Measurements from ENCODE around the gene MAP4K4.
"Not testable (repeated sequence)": the region's sequence is repeated elsewhere in the genome, so short reads cannot be mapped to it uniquely, and the experiment has no call there.

MAP4K4 gene

DNA sequence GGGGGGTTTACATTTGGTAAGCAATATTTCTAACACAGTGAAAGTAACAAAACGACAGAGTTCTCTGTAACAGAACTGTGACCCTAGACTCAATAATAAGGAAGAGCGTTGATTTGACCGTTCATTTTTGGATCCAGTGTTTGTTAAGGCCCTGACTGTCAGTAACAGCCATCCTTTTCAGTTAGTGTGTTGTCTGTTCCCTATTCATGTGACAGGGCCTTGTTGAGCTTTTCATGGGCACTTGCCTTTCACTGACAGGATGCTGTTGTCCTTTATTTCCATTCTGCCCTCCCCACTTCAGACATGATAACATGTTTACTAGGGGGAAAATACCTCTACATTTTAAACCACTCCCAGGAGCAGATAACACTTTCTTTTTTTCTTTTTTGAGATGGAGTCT, 45.8 kb downstream of the MAP4K4 start:
- DNase-seq (ENCODE audit: low read depth, low spot score) = no peak

DNA sequence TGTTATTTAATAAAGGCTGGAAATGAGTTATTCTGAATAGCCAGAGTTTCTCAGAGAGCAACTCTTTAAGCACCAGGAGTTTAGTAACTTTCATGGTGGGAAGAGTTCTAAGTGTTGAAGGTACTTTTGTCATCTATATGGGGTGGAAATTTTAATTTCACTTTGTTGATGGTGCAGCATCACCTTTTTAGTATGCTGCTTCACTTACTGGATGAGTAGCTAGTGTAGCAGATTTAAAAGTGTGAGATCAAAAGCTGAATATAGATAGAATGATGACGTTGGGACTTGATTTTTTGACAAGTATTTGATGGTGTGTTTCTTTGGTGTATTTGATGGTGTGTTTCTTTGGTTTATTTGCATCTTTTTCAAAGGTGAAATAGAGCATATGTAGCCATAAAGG, 47.3 kb downstream of the MAP4K4 start:
- no peak for DNase-seq (ENCODE audit: low read depth, low spot score)

DNA sequence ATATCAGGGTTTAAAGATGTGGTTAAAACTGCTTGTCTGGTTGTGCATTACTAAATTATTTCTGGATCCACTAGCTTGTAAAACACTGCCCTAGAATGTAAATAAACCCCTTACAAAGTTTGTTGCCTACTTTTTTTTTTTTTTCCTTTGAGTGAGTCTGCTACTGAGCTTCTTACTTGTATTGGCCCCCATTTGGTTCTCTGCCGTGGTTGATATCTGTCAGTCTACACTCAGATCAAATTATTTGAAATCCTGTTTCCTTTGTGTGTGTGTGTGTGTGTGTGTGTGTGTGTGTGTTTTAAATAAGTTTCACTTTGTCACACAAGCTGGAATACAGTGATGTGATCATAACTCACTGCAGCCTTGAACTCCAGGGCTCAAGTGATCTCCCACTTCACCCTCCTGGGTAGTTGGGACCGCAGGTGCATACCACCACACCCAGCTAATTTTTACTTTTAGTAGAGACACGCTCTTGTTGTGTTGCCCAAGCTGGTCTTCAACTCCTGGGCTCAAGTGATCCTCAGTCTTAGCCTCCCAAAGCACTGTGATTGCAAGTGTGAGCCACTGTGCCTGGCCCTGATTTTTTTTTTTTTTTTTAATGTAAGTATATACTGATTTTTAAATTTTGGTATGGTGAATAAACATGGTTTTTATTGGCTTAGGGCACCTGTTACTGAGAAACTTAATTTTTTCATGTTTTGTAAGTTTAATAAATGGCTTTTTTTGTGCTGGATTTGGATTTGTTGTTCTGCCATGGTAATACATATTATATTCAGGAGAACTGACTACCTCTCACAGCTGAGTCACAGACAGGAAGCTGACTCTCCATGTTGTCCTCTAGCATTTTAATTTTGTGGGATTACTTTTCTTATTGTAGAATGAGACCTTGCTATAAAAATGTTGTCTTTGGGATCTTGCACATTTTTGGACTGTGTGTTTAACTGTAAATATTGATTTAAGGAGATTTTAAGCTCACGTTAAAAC, 48.5 kb downstream of the MAP4K4 start:
- no peak for DNase-seq (ENCODE audit: low read depth, low spot score)

DNA sequence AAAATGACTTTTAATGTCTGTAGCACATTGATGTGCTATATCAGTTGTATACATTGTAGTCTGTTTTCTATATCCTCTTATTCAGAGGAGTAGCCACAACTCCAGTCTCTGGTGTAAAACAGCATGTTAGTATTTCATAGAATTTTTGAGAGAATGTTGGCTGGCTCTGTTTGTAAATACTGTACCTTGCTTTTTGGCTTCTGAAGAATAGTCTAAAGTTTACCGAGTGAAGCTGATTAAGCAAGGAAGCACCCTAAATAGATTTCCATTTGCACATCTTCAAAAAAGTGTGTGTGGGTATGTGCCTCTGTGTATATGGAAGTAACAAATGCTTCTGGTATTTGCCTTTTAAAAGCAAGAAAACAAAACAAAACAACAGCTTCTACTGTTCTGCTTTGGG, 50.5 kb downstream of the MAP4K4 start:
- no peak for DNase-seq (ENCODE audit: low read depth, low spot score)

DNA sequence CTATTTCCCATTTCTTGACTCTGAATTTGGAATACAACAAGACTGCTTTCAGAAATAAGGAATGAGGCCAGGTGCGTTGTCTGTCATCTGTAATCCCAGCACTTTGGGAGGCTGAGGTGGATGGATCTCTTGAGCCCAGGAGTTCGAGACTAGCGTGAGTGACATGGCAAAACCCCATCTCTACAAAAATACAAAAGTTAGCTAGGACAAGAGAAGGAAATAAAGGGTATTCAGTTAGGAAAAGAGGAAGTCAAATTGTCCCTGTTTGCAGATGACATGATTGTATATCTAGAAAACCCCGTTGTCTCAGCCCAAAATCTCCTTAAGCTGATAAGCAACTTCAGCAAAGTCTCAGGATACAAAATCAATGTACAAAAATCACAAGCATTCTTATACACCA, 51.0 kb downstream of the MAP4K4 start:
- not testable (repeated sequence) for DNase-seq (ENCODE audit: low read depth, low spot score)

DNA sequence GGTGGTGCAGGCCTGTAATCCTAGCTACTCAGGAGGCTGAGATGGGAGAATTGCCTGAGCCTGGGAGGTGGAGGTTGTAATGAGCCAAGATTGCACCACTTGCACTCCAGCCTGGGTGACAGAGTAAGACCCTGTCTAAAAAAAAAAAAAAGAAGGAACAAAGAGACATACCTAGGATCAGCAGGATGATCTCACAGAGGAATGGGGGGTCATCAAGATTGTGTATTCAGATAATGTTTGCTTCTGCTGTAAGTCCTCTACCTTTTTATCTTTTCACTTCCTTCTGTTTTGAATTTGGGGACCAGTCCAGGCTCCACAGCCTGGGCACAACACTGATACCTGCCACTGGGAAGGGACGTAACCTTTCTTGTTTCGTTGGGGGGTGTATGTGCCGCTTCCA, 53.2 kb downstream of the MAP4K4 start:
- no peak for DNase-seq (ENCODE audit: low read depth, low spot score)

DNA sequence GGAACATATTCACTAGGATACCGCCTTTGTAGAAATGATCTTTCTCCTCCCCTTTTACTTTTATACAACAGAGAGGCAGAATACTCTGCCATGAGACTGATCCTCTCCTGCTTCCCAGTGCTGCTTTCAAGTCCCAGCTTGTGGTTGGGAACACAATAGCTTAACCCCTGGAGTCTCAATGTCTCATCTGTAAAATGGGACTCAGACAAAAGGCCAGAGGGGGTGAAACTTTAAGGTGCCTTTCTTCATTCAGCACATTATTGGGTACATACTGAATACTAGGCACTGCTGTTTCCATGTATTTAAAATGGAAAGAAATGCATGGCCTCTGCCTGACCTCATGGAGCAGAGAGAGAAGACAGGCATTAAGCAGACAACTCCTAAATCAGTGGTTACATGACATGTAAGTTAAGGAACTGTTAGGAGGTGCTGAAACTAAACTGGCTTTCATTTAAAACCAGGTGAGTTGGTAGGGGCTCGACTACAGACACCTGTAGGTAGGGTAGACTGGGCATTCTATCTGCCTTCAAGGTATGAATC, 53.8 kb downstream of the MAP4K4 start:
- no peak for DNase-seq (ENCODE audit: low read depth, low spot score)

DNA sequence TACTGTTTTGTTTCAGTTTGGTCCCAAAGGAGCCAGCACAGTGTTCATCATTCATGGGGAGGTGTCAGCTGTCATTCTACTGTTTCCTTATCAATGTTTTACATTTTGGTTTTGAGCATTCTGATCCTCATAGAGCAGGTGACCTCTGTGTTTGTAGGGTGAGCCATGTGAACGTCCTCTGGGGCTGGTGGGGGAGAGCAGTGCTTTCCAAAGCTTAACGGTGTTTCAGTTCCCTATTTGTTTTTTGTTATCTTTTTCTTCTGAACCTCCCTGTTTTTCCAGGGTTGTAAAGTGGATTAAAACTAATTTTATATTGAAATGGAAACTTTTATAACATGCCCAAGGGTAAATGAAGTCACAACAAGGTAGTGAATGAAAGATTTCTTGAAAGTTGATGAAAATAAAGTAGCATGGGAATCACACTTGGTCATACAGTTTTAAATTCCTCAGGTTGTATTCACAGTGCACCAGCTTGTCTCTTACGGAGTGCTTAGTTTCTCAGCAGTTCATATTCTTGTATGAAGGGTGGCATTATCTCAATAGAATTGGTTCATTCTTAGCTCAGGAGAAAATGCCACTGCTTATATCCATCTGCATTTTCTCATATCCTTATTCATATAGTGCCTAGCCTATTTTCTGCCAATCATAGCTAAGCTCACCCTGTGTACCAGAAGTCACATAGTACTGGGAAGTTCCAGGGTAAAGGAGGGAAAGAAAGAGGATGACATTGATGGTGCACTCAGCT, 54.5 kb downstream of the MAP4K4 start:
- DNase-seq (ENCODE audit: low read depth, low spot score) = no peak

DNA sequence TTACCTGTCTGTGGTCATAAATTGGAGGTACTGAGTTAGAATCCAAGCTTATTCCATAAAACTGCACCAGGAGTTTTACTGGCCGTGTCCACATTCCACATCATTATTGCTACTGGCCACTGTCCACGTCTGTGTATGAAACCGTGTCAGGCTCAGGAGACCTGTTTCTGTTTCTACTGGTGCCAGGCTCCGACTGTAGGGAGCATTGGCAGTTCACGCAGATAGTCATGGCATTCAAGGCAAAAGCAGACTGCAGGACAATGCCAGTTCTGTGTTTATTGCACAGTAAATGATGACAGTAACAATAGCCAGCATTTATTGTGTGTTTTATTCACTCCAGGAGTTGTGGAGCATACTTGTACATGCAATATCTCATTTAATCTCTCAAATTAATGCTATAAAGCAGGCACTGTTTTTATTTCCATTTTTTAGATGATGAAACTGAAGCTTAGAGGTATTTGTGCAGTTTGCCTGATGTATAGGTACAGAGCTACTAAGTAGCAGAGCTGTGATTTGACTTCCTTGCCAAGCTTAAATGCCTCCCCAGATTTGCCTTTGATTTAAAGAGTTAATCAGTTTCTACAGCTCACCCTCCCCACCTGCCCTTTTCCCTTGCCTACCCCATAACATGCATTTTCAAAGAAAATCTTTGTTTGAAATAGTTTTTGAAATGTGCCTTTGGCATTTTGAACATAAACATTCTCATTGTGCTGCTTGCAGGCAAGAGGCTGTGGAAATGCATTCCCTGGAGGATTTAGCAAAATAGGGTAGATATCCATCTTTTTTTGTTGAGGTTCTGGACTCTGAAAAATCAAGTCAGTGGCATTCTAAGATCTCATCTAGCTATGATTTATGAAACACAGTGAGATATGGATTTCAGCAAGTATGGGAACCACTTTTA, 55.5 kb downstream of the MAP4K4 start:
- no peak for DNase-seq (ENCODE audit: low read depth, low spot score)

DNA sequence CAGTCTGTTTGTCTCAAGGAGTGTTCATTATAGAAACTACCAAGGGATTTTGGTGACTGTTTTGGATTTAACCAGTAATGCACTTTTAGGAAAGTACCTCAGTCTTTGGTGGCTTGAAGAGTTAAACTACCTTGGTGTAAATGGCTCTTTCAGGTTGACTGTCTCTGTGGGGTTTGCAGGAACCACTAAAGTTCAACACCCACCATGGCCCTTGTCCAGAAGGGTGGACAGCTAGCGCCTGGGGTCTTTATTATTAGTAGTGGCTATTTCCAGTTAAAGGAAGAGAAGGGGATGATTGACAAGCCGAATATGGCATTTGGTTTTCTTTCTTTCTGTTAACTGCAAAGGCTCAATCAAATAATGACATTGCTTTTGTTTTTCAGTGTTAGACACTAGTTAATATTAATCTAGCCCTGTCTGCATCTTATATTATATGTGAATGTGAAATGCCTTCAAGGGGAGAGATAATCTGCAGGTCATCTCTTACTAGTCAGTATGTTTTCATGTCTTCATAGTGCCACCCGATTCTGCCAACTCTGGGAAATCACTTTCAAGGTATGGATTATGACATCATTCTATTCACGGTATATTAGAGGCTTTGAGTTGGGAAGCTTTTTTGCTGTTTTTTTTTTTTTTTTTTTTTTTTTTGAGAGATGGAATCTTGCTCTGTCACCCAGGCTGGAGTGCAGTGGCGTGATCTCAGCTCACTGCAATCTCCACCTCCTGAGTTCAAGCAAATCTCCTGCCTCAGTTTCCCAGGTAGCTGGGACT, 56.4 kb downstream of the MAP4K4 start:
- no peak for DNase-seq (ENCODE audit: low read depth, low spot score)

DNA sequence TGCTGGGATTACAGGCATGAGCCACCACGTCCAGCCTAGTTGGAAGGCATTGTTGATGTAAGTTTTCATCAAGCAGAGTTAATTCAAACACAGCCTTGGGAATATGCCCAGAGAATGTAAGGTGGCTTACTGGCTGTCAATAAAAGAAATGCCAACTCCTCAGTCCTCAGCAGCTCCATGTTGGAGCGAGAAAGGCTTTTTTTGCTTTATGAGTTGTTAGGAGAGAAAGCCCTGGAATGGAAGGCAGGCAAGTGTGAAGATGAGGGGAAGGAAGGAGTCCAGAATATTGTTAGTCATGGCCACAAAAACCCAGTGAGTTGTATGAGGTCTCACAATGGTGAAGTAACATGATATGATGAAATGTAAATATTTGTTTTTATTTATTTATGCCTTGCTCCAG, 57.1 kb downstream of the MAP4K4 start:
- DNase-seq (ENCODE audit: low read depth, low spot score) = no peak

DNA sequence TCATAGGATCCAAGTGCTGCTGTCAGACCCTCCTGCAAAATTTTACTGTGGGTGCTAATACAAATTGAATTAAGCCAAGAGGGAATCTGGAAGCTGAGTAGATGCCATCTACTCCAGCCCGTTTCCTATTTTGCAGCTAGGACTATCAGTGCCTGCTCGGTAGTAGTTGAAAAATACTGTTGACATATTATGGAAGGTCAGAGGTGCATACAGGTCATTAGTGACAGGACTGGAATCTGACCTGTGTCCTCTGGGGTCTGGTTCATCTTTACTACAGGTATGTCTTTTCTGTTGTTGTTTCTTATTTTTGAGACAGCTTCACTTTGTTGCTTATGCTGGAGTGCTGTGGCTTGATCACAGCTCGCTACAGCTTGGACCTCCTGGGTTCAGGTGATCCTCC, 58.8 kb downstream of the MAP4K4 start:
- no peak for DNase-seq (ENCODE audit: low read depth, low spot score)

DNA sequence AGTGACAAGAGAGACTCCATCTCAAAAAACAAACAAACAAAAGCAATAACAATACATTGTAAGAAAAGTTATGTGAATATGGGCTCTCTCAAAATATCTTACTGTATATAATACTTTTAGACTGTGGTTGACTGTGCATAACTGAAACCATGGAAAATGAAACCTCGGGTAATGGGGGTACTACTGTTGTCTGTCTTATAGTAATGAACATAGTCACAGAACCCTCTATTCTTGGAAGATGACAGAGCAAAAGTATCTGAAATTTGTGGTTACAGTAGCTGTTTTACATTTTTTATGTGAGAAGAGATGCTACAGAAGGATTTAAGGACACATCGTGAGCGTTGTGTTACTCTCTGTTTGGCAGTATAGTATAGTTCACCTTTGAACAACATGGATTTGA, 60.5 kb downstream of the MAP4K4 start:
- no peak for DNase-seq (ENCODE audit: low read depth, low spot score)

DNA sequence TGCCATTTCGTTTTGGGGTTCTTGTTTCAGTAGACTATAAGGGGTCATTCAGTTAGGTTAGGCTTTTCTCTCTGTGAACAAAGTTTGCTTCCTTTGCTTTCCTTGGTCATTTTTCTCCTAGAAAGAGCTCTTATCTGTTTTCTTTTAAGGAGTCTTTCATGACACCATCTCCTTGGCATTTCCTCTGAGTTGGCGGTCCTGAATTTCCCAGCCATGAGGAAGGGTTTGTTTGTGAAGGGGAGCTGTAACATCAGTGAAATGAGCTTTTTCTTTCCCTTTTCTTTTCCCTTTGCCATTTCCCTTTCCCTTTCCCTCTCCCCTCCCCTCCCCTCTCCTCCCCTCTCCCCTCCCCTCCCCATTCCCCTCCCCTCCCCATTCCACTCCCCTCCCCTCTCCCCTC, 61.7 kb downstream of the MAP4K4 start:
- no peak for DNase-seq (ENCODE audit: low read depth, low spot score)

DNA sequence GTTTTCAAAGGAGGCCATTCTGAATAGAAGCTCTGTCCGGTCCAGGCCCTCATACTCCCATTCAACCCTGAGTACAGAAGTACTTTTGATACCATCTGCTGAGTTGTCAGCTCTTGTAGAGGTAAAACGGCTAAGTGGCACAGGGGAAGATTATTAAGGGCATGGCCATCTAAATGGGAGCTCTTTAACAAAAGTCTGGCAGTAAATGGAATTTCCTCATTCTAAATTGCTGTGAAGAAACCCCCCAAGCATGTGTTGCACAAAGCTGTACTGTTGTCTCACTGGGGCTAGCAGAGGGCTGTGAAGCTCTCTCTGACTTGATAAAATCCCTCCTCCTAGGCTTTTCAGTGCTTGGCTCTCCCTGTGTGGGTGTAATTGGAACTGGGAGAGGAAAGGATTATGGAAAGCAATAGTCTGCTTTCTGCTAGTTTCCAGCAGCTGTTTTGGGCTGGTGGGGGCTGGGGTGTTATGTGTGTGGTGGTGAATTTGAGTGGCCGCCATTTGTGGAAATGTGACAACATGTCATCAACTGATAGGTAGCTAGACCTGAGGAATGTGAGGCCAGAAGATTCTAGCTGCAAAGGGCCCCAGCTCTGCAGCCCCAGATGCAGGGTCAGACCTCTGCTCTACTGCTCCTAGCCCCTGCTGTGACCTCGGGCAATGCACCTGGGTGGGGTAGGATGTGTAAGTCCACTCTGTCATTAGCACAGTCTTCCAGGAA, 65.1 kb downstream of the MAP4K4 start:
- no peak for DNase-seq (ENCODE audit: low read depth, low spot score)

DNA sequence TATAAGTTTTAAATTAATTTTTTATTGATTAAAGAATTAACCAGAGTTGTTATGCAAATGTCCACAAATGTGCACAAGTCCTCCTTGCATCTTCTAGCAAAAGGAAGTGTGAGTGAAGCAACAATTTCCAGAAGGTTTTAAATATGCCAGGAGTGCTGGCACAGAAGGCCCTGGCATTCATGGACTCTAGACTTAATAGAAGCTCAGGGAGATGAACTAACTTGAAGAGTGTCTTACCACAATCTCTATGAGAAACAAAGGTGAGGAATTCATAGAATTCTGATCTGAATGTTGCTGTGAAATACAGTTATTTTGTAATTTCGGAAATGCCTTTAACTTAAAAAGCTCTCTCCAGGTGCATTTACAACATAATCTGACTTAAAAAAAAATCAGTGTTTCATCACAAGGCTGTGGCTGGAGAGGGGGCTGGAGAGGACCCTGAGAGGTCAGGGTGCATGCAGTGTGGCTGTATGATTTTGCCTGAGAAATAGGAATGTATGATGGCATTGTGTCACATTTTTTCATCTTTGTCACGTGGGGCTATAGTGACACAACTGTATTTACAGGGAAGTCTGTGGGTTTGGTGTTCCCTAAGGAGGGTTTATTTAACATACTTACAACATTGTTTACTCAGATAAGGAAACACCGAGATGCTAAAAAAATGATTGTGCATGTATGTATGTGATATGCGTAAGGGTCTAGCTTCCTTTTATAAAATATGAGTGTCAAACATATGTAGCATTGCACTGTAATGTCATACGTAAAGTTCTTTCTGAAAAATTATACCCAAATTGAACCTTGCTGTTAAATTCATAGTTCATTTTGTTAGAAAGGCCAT, 66.2 kb downstream of the MAP4K4 start:
- DNase-seq (ENCODE audit: low read depth, low spot score) = no peak

DNA sequence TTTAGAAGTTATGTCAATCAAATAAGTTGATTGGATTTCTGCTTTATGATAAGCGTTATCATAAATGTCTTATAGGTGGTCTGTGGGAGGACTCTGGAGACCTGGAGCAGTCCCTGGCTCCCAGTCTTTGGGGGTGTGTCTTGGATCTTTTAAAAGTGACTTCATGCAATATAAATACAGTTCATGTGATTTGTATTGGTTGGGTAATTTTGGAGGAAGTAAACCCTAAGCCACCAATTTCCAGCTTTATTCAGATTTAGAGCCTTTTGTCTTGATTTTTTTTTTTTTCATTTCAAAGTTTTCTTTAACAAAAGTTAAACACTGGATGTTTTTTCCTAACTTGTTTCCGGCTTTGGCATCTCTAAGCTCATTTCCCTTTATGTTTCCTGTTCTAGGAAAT, 68.8 kb downstream of the MAP4K4 start:
- no peak for DNase-seq (ENCODE audit: low read depth, low spot score)

DNA sequence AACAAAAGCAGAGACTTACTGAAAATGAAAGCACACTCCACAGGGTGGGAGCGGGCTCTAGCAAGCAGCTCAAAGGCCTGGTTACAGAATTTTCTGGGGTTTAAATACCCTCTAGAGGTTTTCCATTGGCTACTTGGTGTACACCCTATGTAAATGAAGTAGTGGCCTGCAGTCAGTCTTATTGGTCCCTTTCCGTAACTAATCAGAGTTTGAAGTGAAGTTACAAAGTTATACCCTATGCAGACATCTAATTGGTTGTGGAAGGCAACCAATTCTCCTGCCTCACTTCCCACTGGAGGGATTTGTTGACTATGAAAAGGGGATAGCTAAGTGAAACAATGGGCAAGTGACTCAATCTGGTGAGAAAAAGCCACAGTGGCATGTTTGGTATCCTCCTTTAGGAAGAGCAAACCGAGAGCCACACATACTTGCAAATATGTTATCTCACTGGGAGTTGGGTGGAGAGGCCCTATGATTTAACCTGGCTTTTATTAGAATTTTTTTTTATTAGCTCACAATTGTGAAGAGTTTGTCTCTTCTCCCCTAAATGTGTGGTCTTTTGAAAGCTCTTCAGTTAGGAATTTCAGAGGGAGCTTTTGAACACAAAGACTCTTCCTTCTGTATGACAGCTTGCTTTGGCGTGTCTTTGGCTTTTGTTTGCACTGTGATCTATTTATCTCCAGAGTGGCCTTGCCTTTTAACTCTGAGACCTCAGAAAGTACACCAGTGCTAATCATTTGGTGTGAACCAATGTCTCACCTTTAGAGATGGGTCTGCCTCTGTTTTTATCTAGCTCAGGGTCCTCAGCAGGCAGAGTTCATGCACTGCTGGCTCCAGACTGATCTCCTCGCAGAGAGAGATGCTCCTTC, 69.6 kb downstream of the MAP4K4 start:
- no peak for DNase-seq (ENCODE audit: low read depth, low spot score)
